ENCODE measurements around the gene GPX4.

GRCh38 chr19:1107661-1108261 is 4.0 kb downstream of the GPX4 start:
- TF ChIP-seq CTCF (IDR thresholded peaks at IDR 0.05) (no peak), POLR2A (IDR thresholded peaks at IDR 0.05) (no peak)
